ENCODE measurements around the gene NTNG1. TPM values are rescaled to one million over a fixed set of nuclear protein-coding genes. Genes with fewer than 3 reads are reported as not detected.

Gene NTNG1
- total RNA-seq, 1 experiment from 2014 or later, result 1.5 TPM

- Histone ChIP-seq H3K4ac (ENCODE audit: low read depth, low read length) (no peak overlapping the region), H4K8ac (replicated peaks; ENCODE audit: insufficient read length, low read depth, low read length) (no peak overlapping the region), H3T11ph (ENCODE audit: low read length) (no peak overlapping the region), H3K79me1 (ENCODE audit: insufficient read depth, low read depth, low read length, poor library complexity, severe bottlenecking) (no peaks in the 10 kb centered on the region), H3K23ac (ENCODE audit: insufficient read length, low read depth, low read length) (no peak overlapping the region), H4K5ac (ENCODE audit: insufficient read length, low read depth, low read length) (no peak overlapping the region), H2BK15ac (ENCODE audit: low read depth, low read length) (no peak overlapping the region), H3K9ac (ENCODE audit: extremely low read depth, insufficient read length, low read length) (no peak overlapping the region), H3K9me3 (ENCODE audit: control insufficient read depth, low read depth, low read length) (no peaks in the 10 kb centered on the region), H3K23me2 (ENCODE audit: insufficient read length, low read depth, low read length, poor library complexity, severe bottlenecking) (no peaks in the 10 kb centered on the region), H3K14ac (ENCODE audit: insufficient read depth, low read length) (no peak overlapping the region), H2AK5ac (ENCODE audit: insufficient read length, low read length) (no peak overlapping the region), H3K27me3 (ENCODE audit: insufficient read depth, low read length) (no peaks in the 10 kb centered on the region), H2BK20ac (ENCODE audit: low read depth, low read length, poor library complexity, severe bottlenecking) (no peak overlapping the region), H3K4me1 (ENCODE audit: insufficient read depth, low read length) (no peaks in the 10 kb centered on the region), H3K56ac (ENCODE audit: insufficient read length, low read depth, low read length) (no peak overlapping the region), H3K27ac (ENCODE audit: insufficient read length, low read depth, low read length) (no peak overlapping the region), H2BK12ac (ENCODE audit: insufficient read length, low read depth, low read length) (no peak overlapping the region), H2BK5ac (ENCODE audit: insufficient read length, low read length) (no peak overlapping the region), H3K79me2 (ENCODE audit: insufficient read depth, low read length) (no peaks in the 10 kb centered on the region), H3K4me2 (ENCODE audit: insufficient read depth, insufficient read length, low read length) (no peak overlapping the region), H4K91ac (ENCODE audit: insufficient read length, low read depth, low read length) (no peak overlapping the region), H2AFZ (ENCODE audit: low read length) (no peak overlapping the region), H3K18ac (ENCODE audit: insufficient read length, low read depth, low read length) (no peak overlapping the region), H2BK120ac (ENCODE audit: low read depth, low read length, poor library complexity, severe bottlenecking) (no peak overlapping the region), H4K20me1 (ENCODE audit: control insufficient read depth, insufficient read depth, insufficient read length) (no peaks in the 10 kb centered on the region)
- Mint-ChIP-seq H3K4me1 (peaks cover 7 to 8% of the 10 kb centered on the region in 2 experiments), H3K9me3 (no peaks in the 10 kb centered on the region), H3K27ac (no peak overlapping the region), H3K27me3 (ENCODE audit: low read depth) (no peaks in the 10 kb centered on the region), H3K36me3 (ENCODE audit: insufficient read depth in 1 of 3, low read depth in 3 of 3) (no peaks in the 10 kb centered on the region), H3K4me3 (no peak overlapping the region)
- DNase-seq, result no peak
- no CpG with 5 or more reads among the region's 2 CpGs for WGBS (ENCODE audit: extremely low coverage, insufficient read length, low lambda C conversion rate)
- TF ChIP-seq CTCF (conservative IDR thresholded peaks at IDR 0.05), result no peak
Measured at GRCh38 chr1:107473065-107473464, 332.2 kb downstream of the NTNG1 start.
